CD1c-positive myeloid dendritic cell (primary cell): ENCODE measurements around the gene GPRIN2.
"Not testable (repeated sequence)": the region's sequence is repeated elsewhere in the genome, so short reads cannot be mapped to it uniquely, and the experiment has no call there.

Experiments
- DNase-seq: peaks from one replicate; pipeline ENCODE4 v3.0.0-alpha.2; 2016; ENCODE audit errors: extremely low spot score

GPRIN2 gene

GRCh38 chr10:46567151-46567550 lies 10.7 kb upstream of the GPRIN2 start:
- not testable (repeated sequence) for DNase-seq

GRCh38 chr10:46565591-46566332 lies 9.3 kb upstream of the GPRIN2 start:
- DNase-seq: peak; percentile 75

GRCh38 chr10:46560952-46561351 lies 4.5 kb upstream of the GPRIN2 start:
- no peak for DNase-seq

- DNase-seq: no peak
These were observed 3.9 kb upstream of the GPRIN2 start for GRCh38 chr10:46560381-46560780.

- DNase-seq: no peak
These were observed 2.8 kb upstream of the GPRIN2 start for GRCh38 chr10:46559231-46559671.

GRCh38 chr10:46558392-46559185 lies 2.1 kb upstream of the GPRIN2 start:
- no peak for DNase-seq

GRCh38 chr10:46558122-46558391 lies 1.6 kb upstream of the GPRIN2 start:
- DNase-seq: no peak

- no peak for DNase-seq
These were observed 1.1 kb upstream of the GPRIN2 start for GRCh38 chr10:46557319-46558121.

- no peak for DNase-seq
These were observed 544 bp downstream of the GPRIN2 start for GRCh38 chr10:46555713-46556514.

GRCh38 chr10:46555366-46555712 lies 1.1 kb downstream of the GPRIN2 start:
- DNase-seq: no peak

- no peak for DNase-seq
These were observed 2.2 kb downstream of the GPRIN2 start for GRCh38 chr10:46554166-46554781.

- no peak for DNase-seq
These were observed 3.0 kb downstream of the GPRIN2 start for GRCh38 chr10:46553238-46554049.

GRCh38 chr10:46552526-46553237 lies 3.8 kb downstream of the GPRIN2 start:
- no peak for DNase-seq

GRCh38 chr10:46551701-46552525 lies 4.5 kb downstream of the GPRIN2 start:
- no peak for DNase-seq

GRCh38 chr10:46550795-46551700 lies 5.4 kb downstream of the GPRIN2 start:
- no peak for DNase-seq

- DNase-seq: no peak
These were observed 6.2 kb downstream of the GPRIN2 start for GRCh38 chr10:46550076-46550790.
